PC-3 (cell line): ENCODE measurements around the gene ZNF20. TPM values are rescaled to one million over a fixed set of nuclear protein-coding genes. Genes with fewer than 3 reads are reported as not detected.

Source experiments
- ATAC-seq: fragments of 200-7000 bp; cut with Tn5 transposase; 2 replicates; pipeline ENCODE4 v1.9.1; 2020; ENCODE audit warnings: mild to moderate bottlenecking, moderate library complexity
- BruUV-seq: library from RNA; stranded (reverse); fragments of 400-500 nt; replicated peaks from 2 replicates; lab custom pipeline; 2021; lab: Mats Ljungman, UMichigan
- CTCF ChIA-PET: fragments of 300-600 bp; sonication (Branson Sonifier 250); formaldehyde crosslinking; loops from one replicate; lab custom pipeline; 2022; ENCODE audit warnings: antibody characterized with exemption; lab: Charles Lee
- POLR2A ChIA-PET: fragments of 300-600 bp; sonication (Branson Sonifier 250); formaldehyde crosslinking; loops from one replicate; lab custom pipeline; 2022; ENCODE audit warnings: antibody characterized with exemption; ENCODE audit not compliant: unreplicated experiment; lab: Charles Lee
- DNase-seq: peaks from one replicate; pipeline ENCODE4 v3.0.0-alpha.2; 2015
- H2AFZ ChIP-seq: fragments of 300-600 bp; sonication (generic); 2 replicates; pipeline ENCODE4 v1.6.0; 2016; ENCODE audit warnings: antibody characterized with exemption, low read length
- H3F3A ChIP-seq: fragments of 300-600 bp; sonication (generic); one replicate; pipeline ENCODE4 v1.6.0; 2017; ENCODE audit warnings: antibody characterized with exemption, low read length, control low read depth, mild to moderate bottlenecking; ENCODE audit not compliant: unreplicated experiment
- H3K27ac ChIP-seq: fragments of 300-600 bp; sonication (generic); 2 replicates; pipeline ENCODE4 v1.5.1; 2016; ENCODE audit warnings: mild to moderate bottlenecking, low read length
- H3K27me3 ChIP-seq: fragments of 300-600 bp; sonication (generic); 2 replicates; pipeline ENCODE4 v1.6.1; 2016; ENCODE audit warnings: low read length, mixed read lengths
- H3K36me3 ChIP-seq: fragments of 300-600 bp; sonication (generic); 2 replicates; pipeline ENCODE4 v1.6.1; 2016; ENCODE audit warnings: low read depth, mixed run types, low read length, mixed read lengths
- H3K4me1 ChIP-seq: fragments of 300-600 bp; sonication (generic); 2 replicates; pipeline ENCODE4 v1.5.1; 2016; ENCODE audit warnings: low read length; ENCODE audit not compliant: insufficient read depth
- H3K4me2 ChIP-seq: fragments of 300-600 bp; sonication (generic); 2 replicates; pipeline ENCODE4 v1.6.0; 2016; ENCODE audit warnings: low read length
- H3K4me3 ChIP-seq: fragments of 300-600 bp; sonication (generic); 2 replicates; pipeline ENCODE4 v1.5.1; 2016; ENCODE audit warnings: mild to moderate bottlenecking, low read length, mixed read lengths
- H3K79me2 ChIP-seq: fragments of 300-600 bp; sonication (generic); 2 replicates; pipeline ENCODE4 v1.6.1; 2017; ENCODE audit warnings: low read length, mixed read lengths
- H3K9ac ChIP-seq: fragments of 300-600 bp; sonication (generic); 2 replicates; pipeline ENCODE4 v1.6.0; 2016; ENCODE audit warnings: mild to moderate bottlenecking, low read length
- H3K9me2 ChIP-seq: fragments of 300-600 bp; sonication (generic); replicated peaks from 2 replicates; pipeline ENCODE4 v1.6.1; 2016; ENCODE audit warnings: mixed run types, low read length, mixed read lengths
- H3K9me3 ChIP-seq: fragments of 300-600 bp; sonication (generic); 2 replicates; pipeline ENCODE4 v1.6.1; 2016; ENCODE audit warnings: low read length, mixed read lengths
- H4K20me1 ChIP-seq: fragments of 300-600 bp; sonication (generic); 2 replicates; pipeline ENCODE4 v1.6.1; 2016; ENCODE audit warnings: low read length, mixed read lengths
- EZH2 ChIP-seq: fragments of 300-600 bp; sonication (generic); IDR thresholded peaks from one replicate; pipeline ENCODE4 v1.6.1; 2017; ENCODE audit warnings: antibody characterized with exemption, mild to moderate bottlenecking, low read length; ENCODE audit not compliant: unreplicated experiment
- EZH2phosphoT487 ChIP-seq: fragments of 300-600 bp; sonication (generic); IDR thresholded peaks from 2 replicates; pipeline ENCODE4 v1.6.1; 2018; ENCODE audit warnings: mild to moderate bottlenecking, antibody characterized with exemption, low read length, borderline replicate concordance
- intact Hi-C: fragments of 100-400 bp; cut with micrococcal nuclease; formaldehyde crosslinking; loops from 2 replicates; pipeline ENCODE4 v1.9.0; 2023
- total RNA-seq: library from RNA; depleted of rRNA; stranded (reverse); fragments of >200 nt; gene quantifications from 2 replicates; pipeline ENCODE4 v1.2.3, GENCODE V29; 2014
- TF ChIP-seq, protein P1 (sequence below): fragments of 300-600 bp; sonication (generic); conservative IDR thresholded peaks from 2 replicates; pipeline ENCODE4 v1.5.1; 2017; ENCODE audit warnings: antibody characterized with exemption, low read depth, mild to moderate bottlenecking, low read length

ZNF20 gene
- total RNA-seq, 1 experiment from 2014 or later: 5.6 TPM

DNA sequence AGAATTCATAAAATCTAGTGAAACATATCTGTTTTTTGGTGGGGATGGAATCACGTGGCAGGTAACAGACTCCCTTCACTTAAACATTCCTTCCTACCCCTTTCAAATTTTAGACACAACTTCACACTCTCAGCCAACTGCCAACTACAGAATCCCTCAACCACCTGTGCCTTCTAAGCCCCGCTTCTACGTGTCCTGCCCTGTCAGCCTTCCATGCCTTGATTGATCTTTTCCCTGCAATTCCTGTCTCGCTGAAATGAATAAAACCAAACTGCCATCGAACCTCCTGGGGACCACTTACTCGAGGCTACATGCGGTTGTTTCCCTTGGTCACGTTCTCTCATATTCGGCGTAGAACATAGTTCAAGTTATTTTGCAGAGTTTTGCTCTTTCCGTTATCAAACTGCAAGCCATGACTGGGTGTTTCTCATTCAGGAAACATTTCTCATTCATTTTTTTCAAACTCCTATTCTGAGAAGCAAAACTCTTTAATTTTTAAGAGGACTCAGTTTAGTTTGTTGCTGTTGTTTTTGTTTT is 15.2 kb upstream of the ZNF20 start:
- Histone ChIP-seq H3K4me1 (peaks cover 9% of the 10 kb centered on the region), H3K27me3 (no peaks in the 10 kb centered on the region), H4K20me1 (no peaks in the 10 kb centered on the region), H3K27ac (no peak overlapping the region), H3K9me3 (peaks cover 8% of the 10 kb centered on the region), H2AFZ (peak overlapping the region; percentile 95), H3K79me2 (peaks cover 27% of the 10 kb centered on the region), H3K4me3 (peak overlapping the region; percentile 94), H3K9me2 (no peaks in the 10 kb centered on the region), H3K9ac (peak overlapping the region; percentile 86), H3F3A (no peaks in the 10 kb centered on the region), H3K36me3 (peaks cover 36% of the 10 kb centered on the region), H3K4me2 (peak overlapping the region; percentile 88)
- DNase-seq: peak; percentile 4
- TF ChIP-seq, protein P1, sequence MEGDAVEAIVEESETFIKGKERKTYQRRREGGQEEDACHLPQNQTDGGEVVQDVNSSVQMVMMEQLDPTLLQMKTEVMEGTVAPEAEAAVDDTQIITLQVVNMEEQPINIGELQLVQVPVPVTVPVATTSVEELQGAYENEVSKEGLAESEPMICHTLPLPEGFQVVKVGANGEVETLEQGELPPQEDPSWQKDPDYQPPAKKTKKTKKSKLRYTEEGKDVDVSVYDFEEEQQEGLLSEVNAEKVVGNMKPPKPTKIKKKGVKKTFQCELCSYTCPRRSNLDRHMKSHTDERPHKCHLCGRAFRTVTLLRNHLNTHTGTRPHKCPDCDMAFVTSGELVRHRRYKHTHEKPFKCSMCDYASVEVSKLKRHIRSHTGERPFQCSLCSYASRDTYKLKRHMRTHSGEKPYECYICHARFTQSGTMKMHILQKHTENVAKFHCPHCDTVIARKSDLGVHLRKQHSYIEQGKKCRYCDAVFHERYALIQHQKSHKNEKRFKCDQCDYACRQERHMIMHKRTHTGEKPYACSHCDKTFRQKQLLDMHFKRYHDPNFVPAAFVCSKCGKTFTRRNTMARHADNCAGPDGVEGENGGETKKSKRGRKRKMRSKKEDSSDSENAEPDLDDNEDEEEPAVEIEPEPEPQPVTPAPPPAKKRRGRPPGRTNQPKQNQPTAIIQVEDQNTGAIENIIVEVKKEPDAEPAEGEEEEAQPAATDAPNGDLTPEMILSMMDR: no peak
- TF ChIP-seq EZH2phosphoT487: no peak
- TF ChIP-seq EZH2: no peak
- ATAC-seq: no peak
- intact Hi-C loops: loop anchor here (5.0 kb wide), 1 partner anchor 137 kb away; the partner anchor contains the start of gene ZNF44
- POLR2A ChIA-PET: no interaction called here
- TSS peak; percentile 67 for BruUV-seq
- CTCF ChIA-PET: interaction anchor here (0.5 kb wide), 1 partner anchor 34 kb away, joined by 9 read pairs; no protein-coding TSS in a partner anchor

DNA sequence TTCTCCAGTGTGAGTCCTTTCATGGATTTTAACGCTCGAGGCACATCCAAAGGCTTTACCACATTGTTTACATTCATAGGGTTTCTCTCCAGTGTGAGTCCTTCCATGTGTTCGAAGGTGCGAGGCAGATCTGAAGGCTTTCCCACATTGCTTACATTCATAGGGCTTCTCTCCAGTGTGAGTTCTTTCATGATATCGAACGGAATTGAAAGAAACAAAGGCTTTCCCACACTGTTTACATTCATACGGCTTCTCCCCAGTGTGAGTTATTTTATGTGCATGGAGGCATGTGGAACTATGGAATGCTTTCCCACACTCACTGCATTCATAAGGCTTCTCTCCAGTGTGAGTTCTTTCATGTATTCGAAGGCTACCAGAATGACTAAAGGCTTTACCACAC is 5.2 kb upstream of the ZNF20 start:
- H3K4me1 ChIP-seq: peaks cover 8% of the 10 kb centered on the region
- H3K4me3 ChIP-seq: no peak overlapping the region; the same call in 1 of the 2 replicates
- ChIA-PET CTCF (no interaction called here), POLR2A (interaction anchor here (0.6 kb wide), 1 partner anchor 348 kb away, joined by 4 read pairs; no protein-coding TSS in a partner anchor)
- H4K20me1 ChIP-seq: no peaks in the 10 kb centered on the region
- intact Hi-C loops: no loop called here
- H3K79me2 ChIP-seq: no peaks in the 10 kb centered on the region
- no peaks in the 10 kb centered on the region for H3F3A ChIP-seq
- H3K9me3 ChIP-seq: peaks cover 30% of the 10 kb centered on the region
- BruUV-seq: TSS peak; percentile 18
- H3K27me3 ChIP-seq: no peaks in the 10 kb centered on the region
- peaks cover 58% of the 10 kb centered on the region for H3K36me3 ChIP-seq
- no peak overlapping the region for H3K4me2 ChIP-seq
- no peak overlapping the region for H2AFZ ChIP-seq
- TF ChIP-seq EZH2phosphoT487 (no peak), EZH2 (no peak)
- TF ChIP-seq, protein P1: no peak
- H3K9ac ChIP-seq: no peak overlapping the region
- no peaks in the 10 kb centered on the region for H3K9me2 ChIP-seq
- no peak overlapping the region for H3K27ac ChIP-seq
- ATAC-seq (no peak), DNase-seq (no peak)

DNA sequence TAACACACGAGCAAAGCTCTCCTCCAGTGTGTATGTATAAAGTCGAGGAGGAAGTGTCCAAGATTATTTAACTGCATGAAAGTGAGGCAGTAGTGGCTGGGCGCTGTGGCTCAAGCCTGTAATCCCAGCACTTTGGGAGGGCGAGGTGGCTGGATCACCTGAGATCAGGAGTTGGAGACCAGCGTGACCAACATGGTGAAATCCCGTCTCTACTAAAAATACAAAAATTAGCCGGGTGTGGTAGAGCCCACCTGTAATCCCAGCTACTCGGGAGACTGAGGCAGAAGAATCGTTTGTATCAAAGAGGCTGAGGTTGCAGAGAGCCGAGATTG is 1.2 kb upstream of the ZNF20 start:
- no peaks in the 10 kb centered on the region for H3K27me3 ChIP-seq
- ChIA-PET POLR2A (no interaction called here), CTCF (interaction anchor here (0.6 to 2.1 kb wide), 7 partner anchors 50 to 403 kb away, joined by 3 to 39 read pairs (median 8); partner anchors contain the start of genes ZNF491 and ZNF700)
- H3K27ac ChIP-seq: no peak overlapping the region
- no peak for TF ChIP-seq EZH2
- TF ChIP-seq, protein P1: no peak
- no peak for TF ChIP-seq EZH2phosphoT487
- H3K4me3 ChIP-seq: no peak overlapping the region
- intact Hi-C loops: loop anchor here (1.0 kb wide), 6 partner anchors 82 to 344 kb away; partner anchors contain the start of gene ZNF442
- no peaks in the 10 kb centered on the region for H3K9me2 ChIP-seq
- H3K4me2 ChIP-seq: no peak overlapping the region
- H3K79me2 ChIP-seq: peaks cover 29% of the 10 kb centered on the region
- H3K4me1 ChIP-seq: peaks cover 14% of the 10 kb centered on the region
- BruUV-seq: no TSS peak
- no peaks in the 10 kb centered on the region for H4K20me1 ChIP-seq
- H3K9me3 ChIP-seq: peaks cover 18% of the 10 kb centered on the region
- no peaks in the 10 kb centered on the region for H3F3A ChIP-seq
- DNase-seq: no peak
- H3K9ac ChIP-seq: no peak overlapping the region
- H2AFZ ChIP-seq: peak overlapping the region; percentile 23; the same call in 1 of the 2 replicates
- peaks cover 48% of the 10 kb centered on the region for H3K36me3 ChIP-seq
- no peak for ATAC-seq
